ENCODE measurements around the gene PKM. TPM values are rescaled to one million over a fixed set of nuclear protein-coding genes. Genes with fewer than 3 reads are reported as not detected.

The PKM gene
- total and polyA plus RNA-seq, 3 donors from 2014 or later: 521 to 602 (median 530) TPM

Other genes starting within 250 kb of the PKM start
- 100 to 1,000 TPM; 103 to 126 TPM for gene MYO9A, start 113.0 kb downstream of the PKM start, total RNA-seq
- 68.9 TPM for gene MYO9A, start 113.0 kb downstream of the PKM start, polyA plus RNA-seq (ENCODE audit: insufficient read depth, low read depth, low replicate concordance)
- gene SENP8, start 112.8 kb downstream of the PKM start, total RNA-seq: 10 to 100 TPM in 1 of 2 donors, 1 to 10 TPM in 1; 8.1 to 17.6 TPM
- gene SENP8, start 112.8 kb downstream of the PKM start, polyA plus RNA-seq (ENCODE audit: insufficient read depth, low read depth, low replicate concordance): 22.7 TPM
- gene GRAMD2A, start 33.4 kb downstream of the PKM start, total RNA-seq: 1 to 10 TPM in 1 of 2 donors, under 1 TPM in 1; 0.31 to 1.4 TPM
- 3.1 TPM for gene GRAMD2A, start 33.4 kb downstream of the PKM start, polyA plus RNA-seq (ENCODE audit: insufficient read depth, low read depth, low replicate concordance)
- 100 to 1,000 TPM; 114 to 182 TPM for gene PARP6, start 41.4 kb upstream of the PKM start, total RNA-seq
- gene PARP6, start 41.4 kb upstream of the PKM start, polyA plus RNA-seq (ENCODE audit: insufficient read depth, low read depth, low replicate concordance): 190 TPM
- 10 to 100 TPM; 19.2 to 22.0 TPM for gene CELF6, start 89.0 kb upstream of the PKM start, total RNA-seq
- gene CELF6, start 89.0 kb upstream of the PKM start, polyA plus RNA-seq (ENCODE audit: insufficient read depth, low read depth, low replicate concordance): 10.1 TPM
- 100 to 1,000 TPM; 110 to 188 TPM for gene HEXA, start 144.8 kb upstream of the PKM start, total RNA-seq
- 129 TPM for gene HEXA, start 144.8 kb upstream of the PKM start, polyA plus RNA-seq (ENCODE audit: insufficient read depth, low read depth, low replicate concordance)
- 1 to 10 TPM; 3.5 to 6.3 TPM for gene TMEM202, start 167.1 kb upstream of the PKM start, total RNA-seq
- gene TMEM202, start 167.1 kb upstream of the PKM start, polyA plus RNA-seq (ENCODE audit: insufficient read depth, low read depth, low replicate concordance): 52.1 TPM
- gene ARIH1, start 243.1 kb upstream of the PKM start, total RNA-seq: 100 to 1,000 TPM in 1 of 2 donors, 10 to 100 TPM in 1; 97.8 to 113 TPM
- 221 TPM for gene ARIH1, start 243.1 kb upstream of the PKM start, polyA plus RNA-seq (ENCODE audit: insufficient read depth, low read depth, low replicate concordance)